ENCODE measurements around the gene KCTD14.
"Not testable (repeated sequence)": the region's sequence is repeated elsewhere in the genome, so short reads cannot be mapped to it uniquely, and the experiment has no call there.

KCTD14 gene

DNA sequence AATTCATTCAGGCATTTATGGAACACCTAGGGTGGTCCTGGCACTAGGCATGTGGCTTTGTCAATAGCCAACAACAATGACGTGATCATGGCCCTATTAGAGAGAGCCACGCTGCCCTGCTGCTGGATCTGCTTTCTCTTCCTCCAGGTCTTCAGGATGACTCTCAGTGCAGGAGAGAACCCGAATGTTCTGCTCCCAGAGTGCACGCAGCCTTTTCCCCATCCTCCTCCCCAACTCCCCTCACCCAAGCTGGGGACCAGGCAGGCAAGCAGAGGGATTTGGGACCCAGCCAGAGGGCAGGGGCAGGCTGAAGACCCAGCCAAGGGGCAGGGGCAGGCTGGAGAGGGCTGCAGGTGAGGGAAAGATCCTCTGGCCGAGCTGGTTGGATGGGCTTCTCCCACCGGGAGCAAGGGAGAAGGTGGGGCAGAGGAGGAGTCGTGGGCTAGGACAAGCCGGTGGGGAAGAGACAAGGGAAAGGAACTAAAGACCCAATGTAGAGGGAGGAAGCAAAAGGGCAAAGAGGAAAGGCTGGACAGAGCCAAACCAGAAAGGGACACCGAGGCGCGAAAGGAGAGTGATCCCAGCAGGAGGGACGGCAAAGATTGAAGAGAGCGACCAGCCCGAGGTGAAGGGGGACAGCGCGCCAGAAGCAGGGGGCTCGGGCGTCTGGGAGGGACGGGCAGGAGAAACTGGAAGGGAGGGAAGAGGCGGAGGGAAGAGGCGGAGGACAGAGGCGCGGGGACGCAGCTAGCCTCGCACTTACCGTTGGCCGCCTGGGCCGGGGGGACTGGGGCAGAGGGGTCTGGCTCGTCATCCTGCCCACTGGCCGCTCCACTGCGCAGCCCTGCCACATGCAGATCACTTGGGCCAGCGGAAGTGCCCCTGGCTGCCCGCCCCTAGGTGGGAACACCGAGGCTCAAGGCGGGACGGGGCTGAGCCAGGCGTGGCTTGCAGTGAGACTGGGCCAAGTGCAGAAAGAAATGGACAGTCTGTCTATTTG, at the start of gene KCTD14:
TSS of gene KCTD14 (minus strand) at position 880 of the 1,000 bp plus-strand sequence. CDS start at position 853, 27 bp downstream.
- no peak for DNase-seq

GRCh38 chr11:78072455-78072854, 49.4 kb upstream of the KCTD14 start:
- DNase-seq, result no peak

DNA sequence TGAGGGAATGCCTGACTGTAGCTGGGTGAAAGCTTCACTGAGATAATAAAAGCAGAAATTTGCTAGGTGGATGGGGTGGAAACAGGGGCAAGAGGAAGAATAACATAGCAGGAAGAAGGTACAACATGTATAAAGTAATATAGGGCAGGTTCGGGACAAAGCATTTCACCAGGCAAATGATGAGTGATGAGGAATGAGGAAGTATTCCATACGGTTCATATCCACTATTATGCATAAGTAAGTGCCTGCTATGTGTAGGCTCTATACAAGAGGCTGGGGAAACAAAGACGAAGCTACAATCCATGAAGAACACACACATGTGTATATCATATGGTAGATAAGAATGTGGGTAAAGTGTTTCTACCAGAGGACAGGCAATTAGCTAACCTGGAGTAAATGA, 48.6 kb upstream of the KCTD14 start:
- no peak for DNase-seq

DNA sequence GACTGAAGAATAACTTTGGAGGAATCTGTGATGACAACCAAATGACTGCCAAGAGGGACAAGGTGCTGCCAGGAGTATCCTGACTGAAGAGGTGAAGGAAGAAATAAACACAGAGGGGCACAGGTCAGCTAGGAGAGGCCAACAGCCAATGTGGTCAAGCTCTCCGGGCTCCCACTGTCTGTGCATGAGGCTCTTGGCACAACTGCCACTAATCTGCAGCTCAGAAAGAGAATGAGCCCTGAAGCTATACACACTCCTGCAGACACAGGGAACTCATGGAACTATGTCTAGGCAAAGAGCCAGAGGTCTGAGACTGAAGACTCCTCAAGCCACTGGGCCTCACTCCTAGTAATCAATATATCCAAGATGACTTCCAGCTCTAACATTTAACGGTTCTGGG, 47.5 kb upstream of the KCTD14 start:
- DNase-seq, result no peak

DNA sequence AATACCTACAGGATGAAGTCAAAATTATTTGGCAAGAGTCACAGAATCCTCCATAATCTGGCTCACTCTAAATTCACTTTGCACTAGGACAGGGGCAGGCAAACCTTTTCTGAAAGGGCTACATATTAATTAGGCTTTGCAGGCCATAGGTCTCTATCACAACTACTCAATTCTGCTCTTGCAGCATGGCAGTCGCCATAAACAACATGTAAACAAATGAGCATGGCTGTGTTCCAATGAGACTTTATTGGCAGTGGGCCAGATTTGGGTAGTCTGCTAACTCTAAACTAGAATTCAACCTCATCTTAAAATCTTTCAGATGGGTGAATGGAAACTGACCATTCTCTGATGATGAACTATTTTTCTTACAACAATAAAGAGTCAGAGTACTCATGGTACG, 46.4 kb upstream of the KCTD14 start:
- DNase-seq, result no peak

DNA sequence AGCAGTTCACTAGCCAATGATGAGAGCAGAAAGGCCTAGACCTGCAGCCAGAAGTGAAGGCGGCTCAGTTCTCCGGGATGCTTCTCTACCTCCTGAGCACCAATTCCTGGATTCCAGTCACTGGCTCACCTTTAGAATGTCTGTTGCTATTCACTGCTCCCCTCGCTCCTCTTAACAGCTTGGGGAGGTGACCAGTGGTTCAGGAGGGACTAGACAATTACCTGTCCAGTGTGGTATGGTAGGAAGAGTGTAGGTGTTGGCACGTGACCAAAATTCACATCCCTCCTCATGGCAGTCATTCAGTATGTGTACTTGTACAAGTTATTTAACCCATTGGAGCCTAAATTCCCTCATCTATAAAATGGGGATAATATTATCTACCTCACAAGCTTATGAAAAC, 44.6 kb upstream of the KCTD14 start:
- DNase-seq, result no peak

GRCh38 chr11:78066471-78066870, 43.4 kb upstream of the KCTD14 start:
- DNase-seq, result no peak

DNA sequence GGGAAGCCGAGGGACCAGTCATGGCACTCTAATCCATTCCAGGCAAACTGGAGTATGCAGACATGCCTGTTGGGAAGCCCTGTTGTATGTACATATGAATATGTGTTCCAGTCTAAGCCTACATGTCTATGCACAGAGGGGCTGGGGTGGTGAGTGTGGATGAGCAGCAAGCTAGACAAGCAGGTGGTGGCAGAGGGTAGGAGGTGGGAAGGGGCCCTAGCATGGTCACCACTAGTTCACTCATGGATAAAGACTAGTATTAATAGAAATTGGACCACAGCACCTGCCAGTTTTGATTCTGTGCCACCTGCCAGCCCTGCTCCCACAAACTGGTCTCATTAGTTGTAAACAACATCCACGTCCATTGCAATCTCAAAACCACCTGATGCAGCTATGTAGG, 42.1 kb upstream of the KCTD14 start:
- DNase-seq, result no peak

GRCh38 chr11:78063440-78064181, 40.5 kb upstream of the KCTD14 start, which contains the start of gene THRSP:
TSS of gene THRSP (plus strand) at chr11:78063861. CDS start at chr11:78063882, 21 bp downstream.
- DNase-seq, result no peak

DNA sequence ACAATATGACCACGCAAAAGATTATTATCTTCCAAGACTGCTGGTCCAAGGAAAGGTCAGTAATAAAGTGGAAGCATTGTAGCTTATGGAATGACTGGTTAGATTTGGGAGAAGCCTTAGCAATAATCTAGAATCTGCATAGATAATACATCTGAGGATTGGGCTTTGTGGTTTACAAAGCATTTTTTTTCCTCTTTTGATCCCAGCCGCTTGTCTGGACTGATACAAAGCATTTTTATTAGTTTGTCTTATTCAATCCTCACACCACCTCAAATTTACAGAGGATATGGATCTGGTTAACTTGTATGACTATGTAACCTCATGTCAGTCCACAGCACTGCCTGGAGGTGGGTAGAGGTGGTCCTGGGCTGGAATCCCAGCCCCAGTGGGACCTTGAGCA, 39.6 kb upstream of the KCTD14 start:
- no peak for DNase-seq

- no peak for DNase-seq
Measured at GRCh38 chr11:78061921-78062311, 38.8 kb upstream of the KCTD14 start.

DNA sequence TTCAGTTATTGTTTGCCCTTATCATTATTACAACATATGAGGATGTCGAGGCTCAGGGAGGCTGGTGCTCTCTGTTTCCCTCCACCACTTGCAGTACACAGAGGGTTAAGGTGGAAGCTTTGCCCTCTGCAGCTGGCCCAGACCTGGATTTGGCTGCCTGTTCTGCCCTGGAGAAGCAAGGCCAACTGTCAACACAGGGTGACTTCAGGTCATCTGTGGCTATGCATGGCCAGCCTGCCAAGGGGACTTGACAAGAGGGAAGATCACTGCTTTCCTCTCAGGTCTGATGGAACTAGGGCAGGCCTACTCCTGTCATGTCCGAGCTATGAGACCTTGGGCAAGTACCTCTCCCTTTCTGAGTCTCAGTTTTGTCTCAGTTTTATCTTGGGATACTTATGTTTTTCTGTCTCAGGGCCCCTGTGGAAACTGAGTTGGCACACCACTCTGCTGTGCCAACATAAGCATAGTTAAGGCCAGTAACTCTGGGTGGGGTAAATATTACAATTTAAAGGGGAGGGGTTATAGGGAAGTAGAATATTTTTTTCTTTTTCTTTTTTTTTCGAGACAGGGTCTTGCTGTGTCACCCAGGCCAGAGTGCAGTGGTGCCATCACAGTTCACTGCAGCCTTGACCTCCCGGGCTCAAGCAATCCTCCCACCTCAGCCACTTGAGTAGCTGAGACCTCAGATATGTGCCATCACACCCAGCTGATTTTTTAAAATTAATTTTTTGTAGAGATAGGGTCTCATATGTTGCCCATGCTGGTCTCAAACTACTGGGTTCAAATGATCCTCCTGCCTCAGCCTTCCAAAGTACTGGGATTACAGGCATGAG, 38.2 kb upstream of the KCTD14 start:
- no peak for DNase-seq

DNA sequence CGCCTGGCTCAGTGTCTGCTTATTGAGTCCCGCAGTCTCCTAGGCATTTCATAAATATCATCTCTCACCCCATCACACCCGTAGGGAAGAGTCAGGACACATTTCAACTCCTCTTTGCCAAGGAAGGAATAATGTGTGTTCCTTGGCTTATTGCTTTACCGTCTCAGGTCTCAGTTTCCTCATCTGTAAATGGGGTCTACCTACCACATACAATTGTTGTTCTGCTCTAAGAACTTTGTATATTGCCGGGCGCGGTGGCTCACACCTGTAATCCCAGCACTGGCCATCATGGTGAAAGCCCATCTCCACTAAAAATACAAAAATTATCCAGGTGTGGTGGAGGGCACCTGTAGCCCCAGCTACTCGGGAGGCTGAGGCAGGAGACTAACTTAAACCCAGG, 37.5 kb upstream of the KCTD14 start:
- no peak for DNase-seq

DNA sequence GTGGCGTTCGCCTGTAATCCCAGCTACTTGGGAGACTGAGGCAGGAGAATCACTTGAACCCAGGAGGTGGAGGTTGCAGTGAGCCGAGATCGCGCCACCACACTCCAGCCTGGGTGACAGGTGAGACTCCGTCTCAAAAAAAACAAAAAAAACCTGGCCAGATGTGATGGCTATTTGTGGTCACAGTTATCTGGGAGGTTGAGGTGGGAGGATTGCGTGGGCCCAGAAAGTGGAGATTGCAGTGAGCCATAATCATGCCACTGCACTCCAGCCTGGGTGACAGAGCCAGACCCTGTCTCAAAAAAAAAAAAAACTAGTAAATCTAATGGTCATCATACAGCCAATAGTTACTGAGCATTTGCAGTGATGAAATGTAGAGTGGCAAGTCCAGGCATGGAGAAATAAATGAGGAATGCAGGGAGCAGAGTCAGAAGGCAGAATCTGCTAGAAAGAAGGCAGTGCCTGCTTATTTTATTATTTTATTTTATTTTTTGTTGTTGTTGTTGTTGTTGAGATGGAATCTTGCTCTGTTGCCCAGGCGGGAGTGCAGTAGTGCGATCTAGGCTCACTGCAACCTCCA, 36.8 kb upstream of the KCTD14 start:
- not testable (repeated sequence) for DNase-seq

GRCh38 chr11:78057462-78058055, 34.5 kb upstream of the KCTD14 start:
- DNase-seq, result no peak

DNA sequence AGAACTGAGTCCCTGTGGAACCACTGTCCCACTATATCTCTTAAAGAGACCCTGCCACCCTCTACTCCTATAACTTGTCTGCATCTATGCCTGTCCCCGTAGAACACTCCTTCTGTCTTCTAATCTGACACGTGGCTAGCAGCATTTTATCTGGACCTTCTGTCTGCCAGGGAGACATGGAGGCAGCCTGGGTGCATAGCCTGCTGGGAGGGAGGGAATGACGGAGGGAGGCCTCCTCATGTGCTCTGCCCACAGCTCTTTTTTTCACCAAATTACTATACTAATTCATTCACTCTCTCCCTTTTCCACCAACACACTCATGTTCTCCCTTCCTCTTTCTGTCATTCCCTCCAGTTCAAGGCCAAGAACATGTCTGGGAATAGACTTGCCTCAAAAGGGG, 33.0 kb upstream of the KCTD14 start:
- DNase-seq, result no peak

- no peak for DNase-seq
Measured at GRCh38 chr11:78054971-78055370, 31.9 kb upstream of the KCTD14 start.

DNA sequence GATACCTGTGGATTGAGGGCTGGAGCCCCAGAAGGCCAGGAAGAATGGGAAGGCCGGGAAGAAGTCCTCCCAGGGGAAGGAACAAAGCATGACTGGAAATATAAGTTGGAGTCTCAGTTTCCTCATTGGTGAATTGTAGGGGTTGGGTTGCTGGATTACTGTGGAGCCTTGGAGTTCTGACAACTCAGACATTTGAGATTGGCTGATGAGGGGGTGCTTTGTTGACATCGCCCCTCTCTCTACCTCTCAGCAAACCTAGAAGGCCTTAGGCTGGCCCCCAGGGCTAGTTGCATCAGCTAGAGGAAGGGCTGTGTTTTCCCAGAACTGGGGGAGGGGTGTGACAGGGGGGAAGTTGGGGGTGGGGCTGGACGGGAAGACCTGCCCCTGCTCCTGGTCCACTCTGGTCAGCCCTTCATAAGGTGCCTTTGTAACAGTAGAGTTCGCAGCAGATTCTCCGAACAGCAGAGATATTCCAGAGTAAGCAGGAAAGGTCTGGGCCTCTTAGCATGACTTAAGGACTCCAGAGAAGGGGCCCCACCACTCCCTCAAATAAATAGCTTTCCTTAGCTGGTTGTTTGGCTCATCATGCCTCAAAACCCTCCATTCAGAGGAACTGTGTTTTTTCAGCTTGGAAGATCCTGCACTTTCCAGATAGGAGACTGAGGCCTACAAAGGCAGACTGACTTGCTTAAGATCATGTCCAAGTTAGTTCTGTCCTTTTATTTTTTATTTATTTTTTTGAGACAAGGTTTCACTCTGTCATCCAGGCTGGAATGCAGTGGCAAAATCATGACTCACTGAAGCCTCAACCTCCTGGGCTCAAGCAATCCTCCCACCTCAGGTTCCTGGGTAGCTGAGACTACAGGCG, 28.1 kb upstream of the KCTD14 start:
- no peak for DNase-seq

- no peak for DNase-seq
Measured at GRCh38 chr11:78049348-78049747, 26.3 kb upstream of the KCTD14 start.

- no peak for DNase-seq
Measured at GRCh38 chr11:78048561-78048960, 25.5 kb upstream of the KCTD14 start.

DNA sequence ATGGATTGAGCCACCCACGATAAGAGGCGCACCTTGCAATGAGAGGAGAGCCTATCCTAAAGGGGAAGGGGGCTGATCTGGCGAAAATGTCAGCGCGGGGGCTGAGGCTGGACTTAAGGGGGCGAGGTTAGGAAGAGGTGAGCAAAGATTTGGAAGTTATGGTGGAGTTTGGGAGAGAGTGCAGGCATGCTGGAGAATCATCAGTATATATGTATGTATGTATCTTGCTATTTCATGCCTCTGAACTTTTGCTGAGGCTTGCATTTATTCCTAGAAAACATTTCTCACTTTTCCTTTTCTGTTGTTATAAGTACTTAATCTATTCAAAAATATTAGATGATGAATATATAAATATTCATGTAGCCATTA, 23.4 kb upstream of the KCTD14 start:
- no peak for DNase-seq

Data from amniotic stem cell (primary cell).